Mesenteric fat pad (tissue), 1 donor: ENCODE measurements around the gene OSBPL8. TPM values are rescaled to one million over a fixed set of nuclear protein-coding genes. Genes with fewer than 3 reads are reported as not detected.
A peak's percentile ranks its signal among the peaks of the same experiment; 100 is the strongest.
"Not testable (repeated sequence)": the region's sequence is repeated elsewhere in the genome, so short reads cannot be mapped to it uniquely, and the experiment has no call there.

Source experiments
- DNase-seq: peaks from one replicate; pipeline ENCODE4 v3.0.0-alpha.2; 2020; ENCODE audit warnings: low spot score
- total RNA-seq: library from RNA; stranded (reverse); fragmentation: NEBNext Ultra II Directional; extraction: Animal tissue kit (Norgen Biotek cat#: 25700); gene quantifications from one replicate; pipeline ENCODE4 v1.2.1, GENCODE V29; 2021
- donor health status: DM: yes; HTN: yes; CAD: no.

The OSBPL8 gene
- total RNA-seq, 1 donor from 2014 or later, result 121 TPM

GRCh38 chr12:76368230-76368629, 191.3 kb downstream of the OSBPL8 start:
- no peak for DNase-seq

- no peak for DNase-seq
These were observed 193.4 kb downstream of the OSBPL8 start for GRCh38 chr12:76366163-76366562.

DNA sequence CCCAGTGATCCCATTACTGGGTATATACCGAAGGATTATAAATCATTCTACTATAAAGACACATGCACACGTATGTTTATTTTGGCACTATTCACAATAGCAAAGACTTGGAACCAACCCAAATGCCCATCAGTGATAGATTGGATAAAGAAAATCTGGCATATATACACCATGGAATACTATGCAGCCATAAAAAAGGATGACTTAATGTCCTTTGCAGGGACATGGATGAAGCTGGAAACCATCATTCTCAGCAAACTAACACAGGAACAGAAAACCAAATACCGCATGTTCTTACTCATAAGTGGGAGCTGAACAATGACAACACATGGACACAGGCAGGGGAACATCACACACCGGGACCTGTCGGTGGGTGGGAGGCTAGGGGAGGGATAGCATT, 195.4 kb downstream of the OSBPL8 start:
- not testable (repeated sequence) for DNase-seq

- DNase-seq, result no peak
These were observed 199.3 kb downstream of the OSBPL8 start for GRCh38 chr12:76360316-76360715.

GRCh38 chr12:76356071-76356470, 203.5 kb downstream of the OSBPL8 start:
- no peak for DNase-seq

GRCh38 chr12:76348079-76348901, 211.3 kb downstream of the OSBPL8 start, which contains the start of gene BBS10:
TSS of gene BBS10 (minus strand) at chr12:76348415. CDS start at chr12:76348358, 57 bp downstream.
- peak; percentile 95 for DNase-seq

GRCh38 chr12:76346798-76347420, 212.7 kb downstream of the OSBPL8 start:
- no peak for DNase-seq

GRCh38 chr12:76346236-76346635, 213.3 kb downstream of the OSBPL8 start:
- DNase-seq, result no peak

- no peak for DNase-seq
These were observed 214.0 kb downstream of the OSBPL8 start for GRCh38 chr12:76345569-76345968.

- no peak for DNase-seq
These were observed 218.0 kb downstream of the OSBPL8 start for GRCh38 chr12:76341436-76342030.

- no peak for DNase-seq
These were observed 218.7 kb downstream of the OSBPL8 start for GRCh38 chr12:76340680-76341435.

DNA sequence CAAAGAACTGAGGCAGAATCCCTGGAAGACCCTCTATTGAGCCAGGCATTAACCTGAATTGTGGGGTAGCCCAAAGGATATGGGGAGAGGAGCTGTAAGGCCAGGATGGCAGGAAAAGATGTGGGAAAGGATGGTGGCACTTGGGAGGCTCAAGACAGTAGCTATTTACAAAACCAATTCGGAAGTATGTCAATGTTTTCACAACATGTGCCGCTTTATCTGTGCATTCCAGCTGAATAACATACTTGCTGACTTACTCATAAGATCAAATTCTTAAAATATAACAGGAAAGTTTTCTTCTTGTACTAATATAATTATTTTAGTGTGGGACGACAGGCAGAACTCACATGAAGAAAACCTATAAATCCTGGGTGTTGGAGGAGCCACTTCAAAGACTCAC, 222.0 kb downstream of the OSBPL8 start:
- no peak for DNase-seq

- DNase-seq, result no peak
These were observed 227.0 kb downstream of the OSBPL8 start for GRCh38 chr12:76332606-76333005.

DNA sequence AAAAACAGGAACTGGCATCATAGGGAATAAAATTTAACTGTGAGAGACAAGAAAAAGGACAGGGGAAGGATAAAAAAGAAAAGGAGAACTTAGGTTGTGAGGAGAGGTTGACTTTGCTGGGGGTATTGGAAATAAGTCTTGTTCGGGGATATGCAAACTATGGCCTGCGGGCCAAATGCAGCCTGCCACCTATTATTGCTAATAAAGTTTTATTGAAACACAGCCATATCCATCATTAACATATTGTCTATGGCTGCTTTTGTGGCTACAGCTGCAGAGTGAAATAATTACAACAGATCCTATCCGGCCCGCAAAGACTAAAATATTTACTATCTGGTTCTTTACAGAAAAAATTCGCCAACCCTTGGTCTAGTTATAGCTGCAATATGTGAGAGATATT, 230.0 kb downstream of the OSBPL8 start:
- DNase-seq, result no peak

DNA sequence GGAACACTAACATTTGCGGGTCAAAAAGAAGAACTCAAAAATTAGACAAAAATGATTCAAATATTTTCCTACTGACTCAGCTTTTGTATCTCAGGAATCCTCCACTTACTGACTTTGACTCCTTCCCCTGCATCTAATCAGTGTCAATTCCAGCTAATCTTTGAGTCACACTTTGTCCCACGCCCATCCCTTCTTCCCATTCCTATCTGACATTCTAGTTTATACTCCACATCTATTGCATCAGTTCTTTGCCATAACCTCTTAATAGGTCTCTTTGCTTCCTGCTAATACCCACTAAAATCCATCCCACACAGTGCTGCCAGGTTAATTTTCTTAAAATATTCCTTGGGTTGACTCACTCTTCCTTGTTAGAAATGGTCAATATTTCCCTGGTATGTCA, 230.4 kb downstream of the OSBPL8 start:
- DNase-seq, result no peak

GRCh38 chr12:76319595-76320319, 239.8 kb downstream of the OSBPL8 start:
- not testable (repeated sequence) for DNase-seq

- no peak for DNase-seq
These were observed 240.6 kb downstream of the OSBPL8 start for GRCh38 chr12:76318773-76319594.

DNA sequence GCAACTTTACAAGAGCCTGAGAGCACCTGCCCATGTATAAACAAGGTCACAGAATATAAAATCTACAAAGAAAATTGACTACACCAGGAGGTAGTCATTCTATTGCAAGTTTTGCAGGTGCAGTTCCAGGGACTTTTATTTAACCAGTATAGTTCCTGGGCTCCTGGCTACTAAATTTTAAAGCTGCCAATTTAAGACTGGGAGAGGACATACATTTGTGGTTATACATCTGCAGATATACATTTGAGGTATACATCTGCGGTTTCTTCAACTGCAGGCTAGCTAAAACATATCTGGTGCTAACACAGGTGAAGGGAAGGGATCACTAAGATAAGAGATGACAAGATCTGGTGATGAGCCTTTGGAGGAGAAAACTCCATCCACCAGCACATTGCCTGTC, 241.6 kb downstream of the OSBPL8 start:
- DNase-seq, result no peak

- DNase-seq, result no peak
These were observed 243.1 kb downstream of the OSBPL8 start for GRCh38 chr12:76316468-76316867.

DNA sequence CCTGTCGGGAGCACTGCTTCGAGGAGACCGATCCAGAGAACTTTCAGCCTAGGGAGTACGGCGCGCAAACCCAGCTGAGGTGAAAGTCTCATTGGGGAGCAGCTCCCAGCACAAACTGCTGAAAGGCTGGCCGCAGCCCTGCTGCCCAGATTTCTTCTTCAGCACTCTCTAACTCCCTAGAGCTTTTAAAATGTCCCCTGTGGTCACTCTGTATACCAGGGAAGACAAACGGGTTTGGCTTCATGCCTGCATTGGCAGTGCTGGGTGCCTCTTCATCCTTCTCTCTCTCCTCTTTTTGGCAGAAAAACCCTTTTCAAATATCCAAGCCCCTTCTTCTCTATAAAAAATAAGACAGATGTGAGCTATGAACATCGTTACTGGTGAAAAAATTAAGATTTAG, 246.3 kb downstream of the OSBPL8 start:
- DNase-seq, result no peak
